Mucosa of rectum (tissue), 2 donors: ENCODE data around the gene CSNK1G3.

Experiments
- H3K27ac ChIP-seq, 2 donors: one replicate each; pipeline ENCODE4 v1.7.0; 2013; ENCODE audit warnings: inconsistent platforms in 2 of 2, low read depth in 2 of 2, low read length in 2 of 2
- H3K27me3 ChIP-seq, 2 donors: one replicate each; pipeline ENCODE4 v1.7.0; 2013; ENCODE audit warnings: low read length in 2 of 2; ENCODE audit not compliant: control insufficient read depth in 2 of 2, insufficient read depth in 2 of 2
- H3K36me3 ChIP-seq, 2 donors: one replicate each; pipeline ENCODE4 v1.7.0; 2013; ENCODE audit warnings: low read length in 2 of 2; ENCODE audit not compliant: control insufficient read depth in 2 of 2, insufficient read depth in 2 of 2
- H3K4me1 ChIP-seq, 2 donors: one replicate each; pipeline ENCODE4 v1.7.0; 2013; ENCODE audit warnings: low read length in 2 of 2, mild to moderate bottlenecking in 1 of 2; ENCODE audit not compliant: control insufficient read depth in 2 of 2, insufficient read depth in 2 of 2
- H3K4me3 ChIP-seq, 2 donors: one replicate each; pipeline ENCODE4 v1.7.0; 2013; ENCODE audit warnings: low read length in 2 of 2
- H3K9ac ChIP-seq, 2 donors: one replicate each; pipeline ENCODE4 v1.7.0; 2013; ENCODE audit warnings: low read length in 2 of 2, low read depth in 1 of 2, mild to moderate bottlenecking in 1 of 2
- H3K9me3 ChIP-seq, 2 donors: one replicate each; pipeline ENCODE4 v1.7.0; 2013; ENCODE audit warnings: low read length in 2 of 2; ENCODE audit not compliant: control insufficient read depth in 2 of 2
- donor health status: healthy.
- donor health status: Normal muscosa, but diverticular disease.

Gene CSNK1G3

DNA sequence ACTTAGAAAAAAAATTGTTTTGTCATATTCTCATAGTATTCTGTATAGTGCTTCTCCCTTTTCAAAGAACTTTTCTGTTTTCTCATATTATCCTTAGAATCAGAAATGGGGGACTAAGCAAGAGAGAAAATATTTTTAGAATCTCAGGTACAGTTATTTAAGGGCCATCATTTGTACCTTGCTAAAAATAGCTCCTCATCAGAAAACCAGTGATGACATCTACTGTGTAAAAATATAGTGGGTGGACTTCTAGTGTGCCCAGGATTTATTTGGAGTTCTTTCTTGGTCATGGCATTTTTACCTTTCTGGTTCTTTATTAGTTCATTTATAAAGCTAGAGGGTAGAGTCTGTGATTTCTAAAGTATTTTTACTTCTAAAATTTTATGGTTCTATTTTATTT is 82.5 kb downstream of the CSNK1G3 start:
- H3K9me3 ChIP-seq: no peaks in the 10 kb centered on the region
- peaks cover 13 to 18% of the 10 kb centered on the region in 2 donors for H3K36me3 ChIP-seq
- H3K27me3 ChIP-seq: no peaks in the 10 kb centered on the region
- no peak overlapping the region for H3K4me3 ChIP-seq
- H3K4me1 ChIP-seq: no peaks in the 10 kb centered on the region
- no peak overlapping the region for H3K9ac ChIP-seq
- H3K27ac ChIP-seq: no peak overlapping the region

DNA sequence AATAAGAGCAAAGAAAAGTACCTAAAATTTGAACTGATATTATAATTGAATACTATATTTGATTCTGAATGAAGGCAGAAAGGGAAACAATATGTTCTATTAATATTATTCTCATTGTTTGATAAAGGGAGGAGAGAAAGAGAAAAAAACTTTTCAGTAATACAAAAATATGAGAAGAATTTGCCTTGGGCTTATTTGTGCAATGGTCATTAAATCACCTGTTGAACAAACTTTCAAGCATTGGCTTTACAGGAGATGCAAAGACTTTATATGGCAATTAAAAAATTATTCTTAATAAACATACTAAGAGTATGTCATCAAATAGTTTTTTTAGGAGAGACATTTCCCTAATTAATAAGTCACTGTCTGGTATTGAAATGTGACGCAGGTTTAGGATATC is 85.0 kb downstream of the CSNK1G3 start:
- no peaks in the 10 kb centered on the region for H3K27me3 ChIP-seq
- no peak overlapping the region for H3K4me3 ChIP-seq
- H3K4me1 ChIP-seq: no peaks in the 10 kb centered on the region
- H3K9ac ChIP-seq: no peak overlapping the region
- H3K9me3 ChIP-seq: no peaks in the 10 kb centered on the region
- peaks cover 12 to 14% of the 10 kb centered on the region in 2 donors for H3K36me3 ChIP-seq
- H3K27ac ChIP-seq: no peak overlapping the region

DNA sequence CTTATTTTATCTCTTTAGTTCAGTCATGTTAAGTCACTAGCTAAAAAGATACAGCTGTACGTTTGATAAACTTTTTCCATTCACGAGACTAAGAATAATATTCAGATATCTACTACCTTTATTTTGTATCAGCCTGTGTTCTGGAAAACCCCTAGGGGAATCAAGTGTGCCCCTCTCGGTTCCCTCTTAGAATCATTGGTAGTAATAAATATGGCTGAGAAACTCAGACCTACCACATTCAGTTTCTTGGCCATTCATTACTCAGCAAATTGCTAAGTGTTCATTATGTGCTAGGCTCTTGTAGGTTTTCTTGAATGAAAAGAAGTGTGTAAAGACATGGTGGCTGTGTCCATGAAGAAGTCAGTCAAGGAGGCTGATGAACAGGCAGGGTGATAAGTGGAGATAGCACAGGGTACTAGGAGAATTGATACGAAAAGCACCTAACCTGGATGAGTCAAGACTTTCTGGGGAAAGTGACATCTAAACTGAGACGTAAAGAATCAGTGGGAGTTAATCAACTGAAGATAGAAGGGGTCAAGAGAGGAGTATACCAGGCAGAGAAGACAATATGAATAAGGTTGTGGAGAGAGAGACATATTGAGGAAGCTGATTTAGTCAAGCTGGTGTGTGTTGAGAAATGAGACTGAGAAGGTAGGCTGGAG is 86.2 kb downstream of the CSNK1G3 start:
- no peaks in the 10 kb centered on the region for H3K27me3 ChIP-seq
- H3K4me3 ChIP-seq: no peak overlapping the region
- no peaks in the 10 kb centered on the region for H3K4me1 ChIP-seq
- H3K9ac ChIP-seq: no peak overlapping the region
- no peak overlapping the region for H3K27ac ChIP-seq
- H3K9me3 ChIP-seq: no peaks in the 10 kb centered on the region
- peaks cover 10 to 14% of the 10 kb centered on the region in 2 donors for H3K36me3 ChIP-seq

DNA sequence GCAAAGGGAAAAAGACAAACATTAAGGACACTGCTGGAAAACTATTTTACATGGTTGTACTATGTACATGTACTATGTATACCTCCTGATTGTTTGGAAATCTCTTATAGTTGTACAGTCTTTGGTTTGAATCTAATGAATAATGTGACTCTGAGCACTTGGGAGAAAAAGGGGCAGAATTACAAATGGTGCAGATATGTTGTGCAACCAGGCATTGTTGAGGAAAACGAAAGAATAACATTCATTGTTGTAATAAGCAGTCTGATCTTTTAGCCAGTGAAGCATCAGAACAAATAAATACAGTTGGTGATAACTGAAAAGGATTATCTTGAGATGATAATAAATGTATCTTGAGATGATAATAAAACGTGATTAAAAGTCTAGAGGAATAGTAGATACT is 87.2 kb downstream of the CSNK1G3 start:
- Histone ChIP-seq H3K9me3 (no peaks in the 10 kb centered on the region), H3K9ac (no peak overlapping the region), H3K27ac (no peak overlapping the region), H3K27me3 (no peaks in the 10 kb centered on the region), H3K4me1 (no peaks in the 10 kb centered on the region), H3K4me3 (no peak overlapping the region), H3K36me3 (peaks cover 6 to 7% of the 10 kb centered on the region in 2 donors)

DNA sequence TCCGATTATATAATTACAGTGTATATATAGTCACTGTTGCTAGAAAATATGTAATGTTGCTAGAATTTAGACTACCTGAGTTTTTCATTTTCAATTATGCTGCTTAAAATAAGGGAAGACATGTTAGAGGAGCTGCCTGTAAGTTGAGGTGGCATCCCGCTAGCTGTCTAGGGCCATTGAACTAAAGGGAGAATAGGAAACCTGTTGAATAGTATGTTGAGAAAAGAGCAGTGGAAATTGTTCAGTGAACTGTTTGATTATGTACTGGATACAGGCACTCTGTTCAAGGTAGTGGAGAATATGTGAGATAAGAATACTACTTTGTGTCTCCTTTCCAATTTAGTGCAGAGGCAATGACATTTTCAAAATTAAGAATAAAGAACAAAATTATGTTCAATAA is 89.6 kb downstream of the CSNK1G3 start:
- H3K27ac ChIP-seq: no peak overlapping the region
- no peaks in the 10 kb centered on the region for H3K9me3 ChIP-seq
- H3K27me3 ChIP-seq: no peaks in the 10 kb centered on the region
- H3K4me3 ChIP-seq: no peak overlapping the region
- H3K4me1 ChIP-seq: no peaks in the 10 kb centered on the region
- H3K9ac ChIP-seq: no peak overlapping the region
- H3K36me3 ChIP-seq: peaks cover 7 to 8% of the 10 kb centered on the region in 2 donors

DNA sequence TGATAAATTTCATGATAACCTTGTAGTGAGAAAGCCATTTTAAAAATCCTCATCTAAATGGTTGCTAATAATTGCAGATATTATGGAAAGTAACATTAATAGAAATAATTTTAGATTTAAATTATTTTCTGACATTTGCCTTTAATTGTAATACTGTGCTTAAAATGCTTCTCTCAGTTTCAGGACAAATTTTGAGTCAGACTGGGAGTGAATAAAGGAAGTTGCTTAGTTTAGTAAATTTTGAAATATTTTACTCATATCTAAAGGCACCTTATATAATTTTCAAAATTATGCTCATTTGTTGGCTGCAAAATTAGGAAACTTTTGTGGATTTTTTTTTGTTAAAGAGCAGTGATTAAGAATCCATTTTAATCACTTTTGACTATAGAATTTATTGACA is 93.8 kb downstream of the CSNK1G3 start:
- Histone ChIP-seq H3K27me3 (no peaks in the 10 kb centered on the region), H3K27ac (no peak overlapping the region), H3K4me3 (no peak overlapping the region), H3K36me3 (peaks cover 5% of the 10 kb centered on the region in 2 donors), H3K9me3 (no peaks in the 10 kb centered on the region), H3K4me1 (no peaks in the 10 kb centered on the region), H3K9ac (no peak overlapping the region)

DNA sequence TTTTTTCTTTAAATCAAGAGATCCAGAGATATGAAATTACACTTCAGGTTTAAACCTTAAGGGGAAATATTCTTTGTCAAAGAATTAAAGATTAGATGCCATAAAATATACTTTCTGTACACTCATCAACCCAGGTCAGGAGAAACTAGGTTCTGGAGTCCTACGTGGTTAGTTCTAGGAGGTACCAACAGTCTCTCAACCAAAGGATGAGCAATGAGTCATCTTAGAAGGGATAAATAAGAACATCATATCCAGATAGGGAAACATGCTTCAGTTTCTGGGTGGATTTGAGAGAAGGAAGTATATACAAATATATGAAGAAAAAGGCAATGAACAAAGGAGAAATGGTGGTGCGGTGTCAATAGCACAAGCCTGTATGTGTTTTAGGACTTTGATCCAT is 98.2 kb downstream of the CSNK1G3 start:
- no peak overlapping the region for H3K4me3 ChIP-seq
- no peak overlapping the region for H3K9ac ChIP-seq
- H3K27ac ChIP-seq: no peak overlapping the region
- H3K4me1 ChIP-seq: no peaks in the 10 kb centered on the region
- H3K36me3 ChIP-seq: peaks cover 12 to 13% of the 10 kb centered on the region in 2 donors
- no peaks in the 10 kb centered on the region for H3K9me3 ChIP-seq
- H3K27me3 ChIP-seq: no peaks in the 10 kb centered on the region

DNA sequence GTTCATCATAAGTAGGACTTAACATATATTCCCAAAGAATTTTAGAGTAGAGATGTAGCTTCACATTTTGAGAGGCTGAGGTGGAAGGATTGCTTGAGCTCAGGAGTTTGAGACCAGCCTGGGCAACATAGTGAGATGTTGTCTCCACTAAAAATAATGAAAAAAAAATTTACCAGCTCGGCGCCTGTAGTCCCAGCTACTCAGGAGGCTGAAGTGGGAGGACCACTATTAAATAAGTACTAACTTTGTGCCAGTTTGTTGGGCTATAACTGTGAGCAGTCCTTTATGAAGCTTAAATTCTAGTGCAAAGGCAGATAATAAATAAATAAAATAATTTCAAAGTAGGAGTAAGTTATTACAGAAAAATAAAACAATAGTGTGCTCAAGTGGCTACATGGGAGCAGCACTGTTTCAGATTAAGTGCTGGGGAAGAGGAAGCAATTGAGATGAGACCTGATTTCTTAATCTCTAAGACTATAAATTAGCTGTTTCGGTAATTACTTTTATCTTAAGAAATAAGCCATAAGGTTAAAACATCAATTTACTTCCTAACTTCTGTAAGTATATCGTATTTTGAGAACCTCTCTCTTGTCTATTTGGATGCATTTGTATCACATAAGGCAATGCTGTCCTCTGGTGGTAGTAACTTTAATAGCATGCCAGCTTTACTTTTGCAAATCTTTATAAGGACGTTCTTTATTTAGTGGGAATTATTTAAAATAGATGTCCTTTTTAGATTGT is 98.9 kb downstream of the CSNK1G3 start:
- H3K9ac ChIP-seq: no peak overlapping the region
- peaks cover 12 to 15% of the 10 kb centered on the region in 2 donors for H3K36me3 ChIP-seq
- H3K9me3 ChIP-seq: no peaks in the 10 kb centered on the region
- H3K27ac ChIP-seq: no peak overlapping the region
- H3K4me1 ChIP-seq: no peaks in the 10 kb centered on the region
- no peaks in the 10 kb centered on the region for H3K27me3 ChIP-seq
- H3K4me3 ChIP-seq: no peak overlapping the region

DNA sequence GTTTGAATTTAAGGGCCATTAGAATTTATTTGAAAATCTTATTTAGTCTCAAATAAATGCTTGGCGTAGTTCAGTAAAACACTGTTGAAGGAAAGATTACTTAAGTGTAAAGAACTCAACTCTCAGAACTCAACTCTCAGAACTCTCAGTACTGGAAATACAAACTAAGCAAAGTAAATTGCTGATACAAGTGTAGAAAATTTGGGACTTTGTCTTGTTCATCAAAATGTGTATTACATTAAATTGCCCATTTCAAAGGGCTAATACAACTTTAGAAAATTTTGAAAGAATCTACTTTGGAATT is 99.4 kb downstream of the CSNK1G3 start:
- peaks cover 12 to 13% of the 10 kb centered on the region in 2 donors for H3K36me3 ChIP-seq
- no peak overlapping the region for H3K9ac ChIP-seq
- no peaks in the 10 kb centered on the region for H3K4me1 ChIP-seq
- no peak overlapping the region for H3K4me3 ChIP-seq
- H3K27ac ChIP-seq: no peak overlapping the region
- H3K27me3 ChIP-seq: no peaks in the 10 kb centered on the region
- H3K9me3 ChIP-seq: no peaks in the 10 kb centered on the region

DNA sequence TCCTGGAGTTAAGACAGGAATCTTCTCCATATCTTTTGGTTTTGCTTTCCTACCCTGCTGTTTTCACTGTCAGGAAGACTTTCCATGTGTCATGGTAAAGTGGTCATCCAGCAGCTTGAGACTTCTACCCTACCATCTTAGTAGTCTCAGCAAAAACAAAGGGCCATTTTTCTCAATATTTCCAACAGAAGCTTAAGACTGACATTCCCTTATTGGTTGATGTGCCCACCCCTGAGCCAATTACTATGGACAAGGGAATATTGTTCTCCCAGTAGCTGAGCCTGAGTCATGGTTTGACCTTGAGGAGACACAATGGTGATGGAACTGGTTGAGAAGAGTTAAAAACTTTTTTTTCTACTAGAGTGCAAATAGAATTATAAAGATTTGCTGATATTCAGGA is 105.6 kb downstream of the CSNK1G3 start:
- Histone ChIP-seq H3K36me3 (peaks cover 10 to 14% of the 10 kb centered on the region in 2 donors), H3K9me3 (no peaks in the 10 kb centered on the region), H3K9ac (no peak overlapping the region), H3K4me3 (no peak overlapping the region), H3K27ac (no peak overlapping the region), H3K4me1 (no peaks in the 10 kb centered on the region), H3K27me3 (no peaks in the 10 kb centered on the region)
